ENCODE data around the gene ZNF878.
A peak's percentile ranks its signal among the peaks of the same experiment; 100 is the strongest.
"Not testable (repeated sequence)": the region's sequence is repeated elsewhere in the genome, so short reads cannot be mapped to it uniquely, and the experiment has no call there.

ZNF878 gene

DNA sequence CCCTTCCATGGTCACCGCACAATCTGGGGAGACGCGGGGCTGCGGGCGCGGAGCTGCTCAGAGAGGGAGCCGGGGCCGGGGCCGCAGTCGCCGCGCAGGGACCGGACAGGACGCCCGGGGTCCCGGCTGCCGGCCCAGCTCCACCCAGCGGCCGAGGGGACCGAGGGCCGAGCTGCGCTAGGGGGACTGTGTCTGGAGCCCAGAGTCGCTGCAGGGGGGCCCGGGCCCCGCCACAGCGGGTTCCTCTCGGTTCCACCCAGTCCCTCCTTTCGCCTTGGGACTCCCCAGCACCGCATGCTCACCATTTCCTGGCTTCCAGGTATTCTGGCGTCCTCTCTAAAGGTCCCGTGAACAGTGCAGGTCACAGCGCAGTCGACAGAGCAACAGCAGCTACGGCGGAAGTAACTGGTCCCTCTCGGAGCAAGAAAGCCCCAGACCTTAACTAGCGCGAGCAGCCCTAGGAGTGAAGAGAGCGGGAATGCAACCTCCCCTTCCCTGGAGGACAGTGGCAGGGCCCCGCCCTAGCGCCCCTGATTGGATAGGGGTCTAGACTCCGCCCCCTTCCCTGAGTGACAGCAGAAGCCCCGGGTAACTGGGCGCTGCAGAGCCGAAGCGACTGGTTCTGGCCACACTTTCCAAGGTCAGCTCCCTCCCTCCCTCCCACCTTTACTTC, at the start of gene ZNF878:
TSS of gene ZNF878 (minus strand) at position 465 of the 673 bp plus-strand sequence. CDS start at position 305, 160 bp downstream.
- DNase-seq (ENCODE audit: low read depth in 2 of 2) = peak; percentile 53 to 71

DNA sequence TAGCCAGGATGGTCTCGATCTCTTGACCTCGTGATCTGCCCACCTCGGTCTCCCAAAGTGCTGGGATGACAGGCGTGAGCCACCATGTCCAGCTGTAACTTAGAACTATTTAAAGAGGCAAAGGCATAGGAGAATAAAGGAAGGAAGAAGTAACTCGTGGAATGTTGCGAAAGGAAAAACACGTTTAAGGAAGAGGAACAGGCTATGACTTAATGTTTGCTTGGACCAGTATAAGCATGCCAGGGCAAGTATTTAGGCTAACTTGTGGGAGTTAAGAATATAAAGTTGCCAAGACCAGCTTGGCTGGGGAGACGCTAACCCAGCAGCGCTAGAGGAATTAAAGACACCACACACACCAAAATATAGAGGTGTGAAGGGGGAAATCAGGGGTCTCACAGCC, 45.3 kb upstream of the ZNF878 start:
- no peak for DNase-seq (ENCODE audit: low read depth in 2 of 2)

DNA sequence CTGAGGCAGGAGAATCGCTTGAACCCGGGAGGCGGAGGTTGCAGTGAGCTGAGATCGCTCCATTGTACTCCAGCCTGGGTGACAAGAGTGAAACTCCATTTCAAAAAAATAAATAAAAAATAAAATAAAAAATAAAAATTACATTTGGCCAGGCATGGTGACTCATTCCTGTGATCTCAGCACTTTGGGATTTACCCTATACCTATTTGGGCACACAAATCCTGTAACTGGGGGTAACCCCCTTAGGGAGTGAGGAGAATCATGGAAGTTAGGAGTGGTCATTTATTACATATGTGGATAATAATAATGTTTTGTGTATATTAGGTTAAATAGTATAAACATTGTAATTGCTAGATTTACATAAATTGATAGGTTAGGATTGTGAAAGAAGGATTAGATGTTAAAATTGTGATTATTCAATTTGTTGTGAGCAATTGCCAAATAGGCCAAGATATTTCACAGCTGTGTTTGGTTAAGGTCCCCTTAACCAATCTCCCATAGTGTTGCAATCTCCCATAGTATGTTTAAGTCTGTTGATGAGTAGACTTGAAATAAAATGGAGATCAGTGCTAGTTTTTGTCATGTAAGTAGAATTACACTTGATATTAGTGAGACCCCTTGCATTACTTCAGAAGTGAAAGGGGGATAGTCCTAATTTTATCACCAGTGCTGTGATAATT, 42.5 kb upstream of the ZNF878 start:
- DNase-seq (ENCODE audit: low read depth in 2 of 2) = no peak

DNA sequence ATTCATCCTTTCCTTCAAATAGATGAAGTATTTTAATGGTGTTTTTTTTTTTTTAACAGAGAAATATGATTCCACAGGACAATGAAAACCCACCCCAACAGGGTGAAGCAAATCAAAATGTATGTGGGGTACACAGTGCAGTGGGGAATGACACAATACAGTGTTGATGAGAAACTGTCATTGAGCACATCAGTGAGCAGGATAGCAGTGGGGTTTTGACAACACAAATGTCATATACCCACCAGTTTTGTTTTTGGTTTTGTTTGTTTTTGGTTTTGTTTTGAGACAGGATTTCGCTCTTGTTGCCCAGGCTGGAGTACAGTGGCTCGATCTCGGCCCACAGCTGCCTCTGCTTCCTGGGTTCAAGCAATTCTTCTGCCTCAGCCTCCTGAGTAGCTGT, 41.0 kb upstream of the ZNF878 start:
- no peak for DNase-seq (ENCODE audit: low read depth in 2 of 2)

DNA sequence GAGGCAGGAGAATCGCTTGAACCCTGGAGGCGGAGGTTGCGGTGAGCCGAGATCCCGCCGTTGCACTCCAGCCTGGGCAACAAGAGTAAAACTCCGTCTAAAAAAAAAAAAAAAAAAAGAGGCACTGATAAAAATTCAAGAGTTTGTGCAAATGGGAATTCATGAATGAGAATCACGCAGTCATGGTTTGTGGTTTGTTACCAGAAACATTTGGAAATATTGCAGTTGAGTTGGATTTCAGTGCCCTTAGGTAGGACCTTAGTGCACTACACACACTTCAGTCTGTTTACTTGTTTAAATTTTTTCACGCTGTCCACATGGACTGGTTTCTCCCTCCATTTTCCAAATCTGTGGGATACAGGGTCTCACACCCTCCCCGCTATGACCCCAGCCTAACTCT, 40.2 kb upstream of the ZNF878 start:
- DNase-seq (ENCODE audit: low read depth in 2 of 2) = no peak

DNA sequence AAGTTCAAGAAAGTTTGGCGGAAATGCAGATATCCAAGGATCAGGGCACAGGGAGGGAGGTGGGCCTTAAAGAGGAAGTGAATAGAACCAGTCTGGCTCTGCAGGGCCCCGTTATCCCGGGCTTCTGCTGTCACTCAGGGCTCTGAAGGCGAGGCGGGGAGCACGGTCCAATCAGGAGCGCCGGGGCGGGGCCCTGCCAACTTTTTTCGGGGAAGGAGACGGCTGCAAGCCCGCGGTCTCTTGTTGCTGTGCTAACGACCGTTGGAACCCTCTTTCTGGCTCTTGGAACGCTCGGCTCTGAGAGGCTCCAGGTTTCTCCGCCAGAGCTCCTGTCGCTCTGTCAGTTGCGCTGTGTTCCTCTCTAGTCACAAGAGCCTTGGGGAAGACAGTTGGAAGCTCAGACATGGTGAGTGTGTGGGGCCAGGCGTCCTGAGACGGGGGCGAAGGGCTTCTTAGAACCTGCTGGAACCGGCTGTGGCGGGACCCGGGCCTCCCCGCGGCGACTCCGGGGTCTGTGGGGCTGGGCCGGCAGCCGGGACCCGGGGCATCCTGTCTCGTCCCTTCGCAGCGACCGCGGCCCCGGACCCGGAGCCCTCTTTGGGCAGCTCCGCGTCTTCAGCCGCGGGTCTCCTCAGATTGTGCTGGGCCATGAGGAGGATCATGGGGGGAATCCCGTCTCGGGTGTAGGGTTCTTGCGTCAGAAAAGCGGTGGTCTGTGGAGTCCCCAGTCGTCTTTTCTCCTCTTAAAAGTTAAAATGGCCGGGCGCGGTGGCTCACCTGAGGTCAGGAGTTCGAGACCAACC, 39.5 kb upstream of the ZNF878 start:
- DNase-seq (ENCODE audit: low read depth in 2 of 2) = peak; percentile 71 to 72

DNA sequence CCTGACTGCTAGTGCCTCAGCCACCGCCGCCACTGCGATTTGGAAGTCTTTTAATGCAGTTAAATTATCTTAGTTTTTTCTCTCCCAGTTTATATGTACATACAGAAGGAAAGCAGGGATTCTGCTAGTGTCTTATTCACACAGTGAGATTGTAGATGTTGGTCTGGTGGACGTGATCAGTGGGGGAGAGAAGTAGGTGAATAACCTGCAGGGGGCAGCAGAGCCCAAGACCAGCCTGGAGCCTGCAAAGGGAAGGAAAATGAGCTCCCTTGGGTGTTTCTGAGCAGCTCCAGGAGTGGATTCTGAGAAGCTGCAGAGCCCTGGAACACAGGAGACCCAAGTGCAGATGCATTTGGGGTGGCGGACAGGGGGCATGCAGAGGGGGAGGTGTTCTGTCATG, 38.0 kb upstream of the ZNF878 start:
- peak; percentile 61 to 73 for DNase-seq (ENCODE audit: low read depth in 2 of 2)

DNA sequence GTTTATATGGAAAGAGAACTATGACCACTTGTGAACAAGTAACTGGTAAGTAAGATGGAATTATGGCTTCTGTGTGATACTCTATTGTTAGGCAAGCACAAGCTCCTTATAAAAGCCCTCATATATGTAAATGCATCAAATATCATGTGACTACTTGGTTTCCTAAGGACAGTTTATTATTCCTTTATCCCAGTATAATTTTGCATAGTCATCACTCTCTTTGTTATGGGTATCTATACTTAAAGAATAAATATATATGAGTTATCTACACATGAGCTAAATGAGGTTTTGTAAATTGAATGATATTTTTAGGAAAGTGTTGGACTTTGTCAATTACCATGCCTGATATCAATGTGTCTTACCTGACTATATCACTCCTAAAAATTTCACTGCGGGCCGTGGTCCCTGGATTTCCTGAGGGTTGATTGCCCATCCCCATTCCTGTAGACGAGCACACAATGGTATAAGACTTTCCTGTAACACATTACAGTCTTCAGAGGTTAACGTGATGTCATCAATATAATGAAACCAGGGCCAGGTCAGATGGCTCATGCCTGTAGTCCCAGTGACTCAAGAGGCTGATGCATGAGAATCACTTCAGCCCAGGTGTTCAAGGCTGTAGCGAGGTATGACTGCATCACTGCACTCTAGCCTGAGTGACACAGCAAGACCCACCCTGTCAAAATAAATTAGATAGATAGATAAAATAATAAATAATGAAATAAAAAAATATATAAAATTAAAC, 32.5 kb upstream of the ZNF878 start:
- no peak for DNase-seq (ENCODE audit: low read depth in 2 of 2)

DNA sequence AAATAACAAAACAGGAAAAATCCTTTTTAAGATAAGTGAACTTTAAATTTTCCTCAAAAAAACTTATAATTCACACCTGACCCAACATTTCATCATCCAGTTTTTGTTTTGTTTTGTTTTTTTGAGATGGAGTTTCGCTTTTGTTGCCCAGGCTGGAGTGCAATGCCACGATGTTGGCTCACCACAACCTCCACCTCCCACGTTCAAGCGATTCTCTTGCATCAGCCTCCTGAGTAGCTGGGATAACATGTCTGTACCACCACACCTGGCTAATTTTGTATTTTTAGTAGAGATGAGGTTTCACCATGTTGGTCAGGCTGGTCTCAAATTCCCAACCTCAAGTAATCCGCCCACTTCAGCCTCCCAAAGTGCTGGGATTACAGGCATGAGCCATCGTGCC, 30.6 kb upstream of the ZNF878 start:
- not testable (repeated sequence) for DNase-seq (ENCODE audit: low read depth in 2 of 2)

DNA sequence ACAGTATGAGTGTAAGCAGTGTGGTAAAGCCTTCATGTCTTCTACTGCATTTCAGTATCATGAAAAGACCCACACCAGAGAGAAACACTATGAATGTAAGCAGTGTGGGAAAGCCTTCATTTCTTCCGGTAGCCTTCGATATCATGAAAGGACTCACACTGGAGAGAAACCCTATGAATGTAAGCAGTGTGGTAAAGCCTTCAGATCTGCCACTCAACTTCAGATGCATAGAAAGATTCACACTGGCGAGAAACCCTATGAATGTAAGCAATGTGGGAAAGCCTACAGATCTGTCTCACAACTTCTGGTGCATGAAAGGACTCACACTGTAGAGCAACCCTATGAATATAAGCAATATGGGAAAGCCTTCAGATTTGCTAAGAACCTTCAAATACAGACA, 24.6 kb upstream of the ZNF878 start:
- DNase-seq (ENCODE audit: low read depth in 2 of 2) = no peak

DNA sequence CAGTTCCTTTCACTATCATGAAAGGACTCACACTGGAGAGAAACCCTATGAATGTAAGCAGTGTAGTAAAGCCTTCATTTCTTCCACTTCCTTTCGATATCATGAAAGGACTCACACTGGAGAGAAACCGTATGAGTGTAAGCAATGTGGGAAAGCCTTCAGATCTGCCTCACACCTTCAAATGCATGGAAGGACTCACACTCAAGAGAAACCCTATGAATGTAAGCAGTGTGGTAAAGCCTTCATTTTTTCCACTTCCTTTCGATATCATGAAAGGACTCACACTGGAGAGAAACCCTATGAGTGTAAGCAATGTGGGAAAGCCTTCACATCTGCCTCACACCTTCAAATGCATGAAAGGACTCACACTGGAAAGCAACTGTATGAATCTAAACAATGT, 23.6 kb upstream of the ZNF878 start:
- DNase-seq (ENCODE audit: low read depth in 2 of 2) = not testable (repeated sequence)

DNA sequence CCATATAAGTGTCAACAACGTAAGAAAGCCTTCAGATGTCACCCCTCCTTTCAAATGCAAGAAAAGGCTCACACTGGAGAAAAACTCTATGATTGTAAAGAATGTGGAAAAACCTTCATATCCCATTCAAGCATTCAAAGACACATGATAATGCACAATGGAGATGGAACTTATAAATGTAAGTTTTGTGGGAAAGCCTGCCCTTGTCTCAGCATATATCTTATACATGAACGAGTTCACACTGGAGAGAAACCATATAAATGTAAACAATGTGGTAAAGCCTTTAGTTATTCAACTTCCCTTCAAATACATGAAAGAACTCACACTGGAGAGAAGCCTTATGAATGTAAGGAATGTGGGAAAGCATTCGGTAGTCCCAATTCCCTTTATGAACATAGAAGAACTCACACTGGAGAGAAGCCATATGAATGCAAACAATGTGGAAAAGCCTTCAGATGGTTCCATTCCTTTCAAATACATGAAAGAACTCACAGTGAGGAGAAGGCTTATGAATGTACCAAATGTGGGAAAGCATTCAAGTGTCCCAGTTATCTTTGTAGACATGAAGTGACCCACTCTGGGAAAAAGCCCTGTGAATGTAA, 22.9 kb upstream of the ZNF878 start:
- DNase-seq (ENCODE audit: low read depth in 2 of 2) = no peak

DNA sequence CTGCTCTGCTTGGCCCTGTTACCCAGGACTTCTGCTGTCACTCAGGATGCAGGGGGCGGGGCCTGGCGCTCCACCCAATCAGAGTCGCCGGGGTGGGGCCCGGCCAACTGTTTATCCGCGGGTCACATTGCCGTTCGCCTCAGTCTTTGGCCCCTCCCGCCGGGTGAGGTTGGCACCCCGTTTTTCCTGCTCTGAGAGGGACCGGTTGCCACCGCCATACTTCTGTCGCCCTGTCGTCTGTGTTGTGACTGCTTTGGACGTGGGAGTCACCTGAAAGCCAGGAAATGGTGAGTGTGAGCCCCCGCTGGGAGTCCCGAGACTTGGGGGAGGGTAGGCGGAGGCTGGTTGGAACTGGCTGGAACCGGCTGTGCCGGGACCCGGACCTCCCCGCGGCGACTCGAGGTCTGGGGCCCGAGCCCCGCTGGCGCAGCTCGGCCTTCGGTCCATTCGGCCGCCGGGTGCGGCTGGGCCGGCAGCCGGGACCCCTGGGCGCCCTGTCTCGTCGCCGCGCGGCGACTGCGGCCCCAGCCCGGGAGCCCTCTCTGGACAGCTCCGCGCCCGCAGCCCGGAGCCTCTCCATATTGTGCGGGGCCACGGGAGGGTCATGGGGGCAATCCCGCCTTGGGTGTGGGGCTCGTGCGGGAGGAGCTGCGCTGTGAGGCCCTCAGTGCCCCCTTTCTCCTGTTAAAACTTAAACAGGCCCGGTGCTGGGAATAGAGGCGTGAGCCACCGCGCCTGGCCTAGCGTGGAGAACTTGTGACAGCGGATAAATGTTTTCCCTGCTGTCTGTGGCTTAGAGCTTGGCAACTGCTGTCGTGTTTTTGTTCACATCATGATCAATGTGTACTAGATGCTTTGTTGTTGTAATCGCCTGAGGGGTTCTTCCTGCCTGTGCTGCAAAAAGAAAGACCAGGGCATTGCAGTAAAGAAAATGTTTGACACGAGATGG, 12.1 kb upstream of the ZNF878 start, which contains the start of gene ZNF844:
TSS of gene ZNF844 (plus strand) at position 142 of the 949 bp plus-strand sequence. CDS start at position 285, 143 bp downstream.
- peak; percentile 74 to 79 for DNase-seq (ENCODE audit: low read depth in 2 of 2)

DNA sequence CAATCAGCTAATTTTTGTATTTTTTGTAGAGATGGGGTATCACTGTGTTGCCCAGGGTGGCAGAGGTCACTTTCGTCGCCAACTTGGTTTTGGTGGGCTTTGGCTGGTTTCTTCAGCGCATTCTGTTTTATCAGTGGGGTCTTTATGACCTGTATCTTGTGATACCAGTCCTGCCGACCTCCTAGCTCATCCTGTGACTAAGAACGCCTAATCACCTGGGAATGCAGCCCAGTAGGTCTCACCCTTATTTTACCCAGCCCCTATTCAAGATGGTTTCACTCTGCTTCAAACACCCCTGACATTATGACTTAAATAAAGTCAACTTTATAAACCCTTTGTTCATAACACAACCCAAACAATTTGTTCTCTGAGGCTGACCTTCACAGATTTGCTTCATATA, 3.0 kb upstream of the ZNF878 start:
- DNase-seq (ENCODE audit: low read depth in 2 of 2) = no peak

DNA sequence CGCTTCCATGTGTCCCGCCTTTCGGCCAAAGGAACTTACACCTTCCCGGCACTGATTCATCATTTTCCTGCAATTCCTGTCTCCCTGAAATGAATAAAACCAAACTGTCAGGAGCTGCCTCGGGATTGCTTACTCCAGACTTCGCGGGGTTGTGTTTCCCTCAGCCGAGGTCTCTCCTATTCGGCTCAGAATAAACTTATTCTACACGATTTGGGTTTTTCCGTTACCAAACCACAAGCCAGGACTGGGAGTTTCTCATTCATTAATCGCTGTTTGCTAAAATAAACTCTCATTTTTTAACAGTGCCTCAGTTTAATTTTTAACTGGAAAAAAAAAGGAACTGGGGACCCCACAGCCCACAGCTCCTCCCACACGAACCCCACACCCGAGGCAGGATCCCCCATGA, 667 bp downstream of the ZNF878 start:
- DNase-seq (ENCODE audit: low read depth in 2 of 2) = no peak

DNA sequence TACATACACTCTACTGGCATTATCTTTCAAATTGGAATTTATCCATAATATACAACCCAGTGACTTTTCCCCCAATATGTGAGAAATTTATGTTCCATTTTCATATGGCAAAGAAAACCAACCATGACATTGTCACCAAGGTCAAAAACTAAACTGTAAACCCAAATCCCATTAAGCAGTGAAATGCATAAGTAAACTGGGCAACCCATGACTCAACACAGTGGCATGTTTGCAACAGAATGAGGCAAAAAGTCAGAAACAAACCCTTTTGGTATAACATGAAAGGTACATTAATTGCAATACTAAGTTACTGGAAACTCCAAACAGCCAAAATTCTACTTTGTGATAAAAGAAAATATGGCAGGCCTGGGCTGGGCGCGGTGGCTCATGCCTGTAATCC, 4.9 kb downstream of the ZNF878 start:
- DNase-seq (ENCODE audit: low read depth in 2 of 2) = no peak

DNA sequence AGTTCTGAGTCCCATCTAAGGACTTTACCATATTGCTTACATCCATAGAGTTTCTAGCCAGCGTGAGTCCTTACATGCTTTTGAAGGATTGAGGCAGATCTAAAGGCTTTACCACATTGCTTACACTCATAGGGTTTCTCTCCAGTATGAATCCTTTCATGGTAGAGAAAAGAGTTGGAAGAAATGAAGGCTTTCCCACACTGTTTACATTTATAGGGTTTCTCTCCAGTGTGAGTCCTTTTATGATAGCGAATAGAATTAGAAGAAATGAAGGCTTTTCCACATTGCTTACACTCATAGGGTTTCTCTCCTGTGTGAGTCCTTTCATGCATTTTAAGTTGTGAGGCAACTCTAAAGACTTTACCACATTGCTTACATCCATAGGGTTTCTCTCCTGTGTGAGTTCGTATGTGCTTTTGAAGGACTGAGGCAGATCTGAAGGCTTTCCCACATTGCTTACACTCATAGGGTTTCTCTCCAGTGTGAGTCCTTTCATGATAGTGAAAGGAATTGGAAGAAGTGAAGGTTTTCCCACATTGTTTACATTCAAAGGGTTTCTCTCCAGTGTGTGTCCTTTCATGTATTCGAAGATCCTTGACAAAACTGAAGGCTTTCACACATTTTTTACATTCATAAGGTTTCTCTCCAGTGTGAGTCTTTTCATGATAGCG, 8.9 kb downstream of the ZNF878 start:
- DNase-seq (ENCODE audit: low read depth in 2 of 2) = no peak

DNA sequence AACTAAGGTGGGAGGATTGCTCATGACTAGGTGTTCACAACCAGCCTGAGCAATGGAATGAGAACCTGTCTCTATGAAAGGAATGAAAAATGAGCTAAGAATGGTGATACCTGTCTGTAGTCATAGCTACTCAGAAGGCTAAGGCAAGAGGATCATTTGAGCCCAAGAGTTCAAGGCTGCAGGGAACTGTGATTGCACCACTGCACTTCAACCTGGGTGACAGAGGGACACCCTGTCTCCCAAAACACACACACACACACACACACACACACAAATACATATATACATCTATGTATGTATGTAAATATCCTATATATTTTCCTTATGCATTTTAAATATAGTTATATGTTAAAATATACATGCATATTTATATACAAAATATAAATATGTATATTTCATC, 9.9 kb downstream of the ZNF878 start:
- no peak for DNase-seq (ENCODE audit: low read depth in 2 of 2)

Data from stimulated activated CD4-positive, alpha-beta T cell treated with anti-CD3 and anti-CD28 coated beads, Interleukin-4, amount 100 ng/mL, for 48 hours (primary cell).